ENCODE data around the gene ZNF236.

The ZNF236 gene

GRCh38 chr18:76821875-76822505 is 367 bp upstream of the ZNF236 start:
- peak; percentile 70 for DNase-seq

DNA sequence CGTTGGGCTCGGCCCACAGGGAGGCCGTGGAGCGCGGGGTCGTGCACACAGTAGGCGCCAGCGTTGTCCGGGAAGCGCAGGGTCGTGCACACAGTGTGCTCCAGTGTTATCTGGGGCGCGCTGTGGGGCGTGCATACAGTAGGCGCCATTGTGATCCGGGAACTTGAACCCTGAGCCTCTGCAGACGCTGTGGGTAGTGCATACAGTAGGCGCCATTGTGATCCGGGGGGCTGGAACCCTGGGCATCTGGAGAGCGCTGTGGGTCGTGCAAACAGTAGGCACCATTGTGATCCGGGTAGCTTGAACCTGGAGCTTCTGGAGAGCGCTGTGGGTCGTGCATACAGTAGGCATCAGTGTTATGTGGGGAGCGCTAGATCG is 793 bp downstream of the ZNF236 start:
- DNase-seq, result no peak

- peak; percentile 34 for DNase-seq
Measured at GRCh38 chr18:76823587-76824011, 1.2 kb downstream of the ZNF236 start.

DNA sequence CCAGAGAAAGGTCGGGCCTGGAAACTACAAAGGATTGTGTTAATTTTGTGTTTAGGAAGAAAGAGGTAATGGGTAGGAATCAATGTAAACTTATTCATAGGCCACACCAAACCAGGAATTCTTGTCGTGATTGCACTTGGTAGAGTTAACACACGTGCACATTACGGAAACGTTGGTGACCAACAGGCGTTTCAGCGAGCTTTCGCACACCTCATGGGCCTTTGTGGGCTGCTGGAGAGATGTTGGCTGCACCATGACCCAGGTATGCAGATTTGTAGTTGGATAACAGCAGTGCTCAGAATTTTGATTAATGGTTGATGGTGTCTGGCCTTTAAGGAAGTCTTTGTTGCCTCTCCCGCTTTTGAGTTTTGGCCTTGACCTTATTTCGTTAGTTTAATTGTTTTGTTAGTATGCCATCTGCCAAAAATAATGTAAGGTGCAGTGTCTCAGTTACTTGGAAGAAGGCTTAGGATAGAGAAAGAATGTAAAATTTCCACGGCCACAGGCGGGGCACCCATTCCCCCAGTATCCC is 1.9 kb downstream of the ZNF236 start:
- peak; percentile 22 for DNase-seq

- DNase-seq, result peak; percentile 17
Measured at GRCh38 chr18:76824754-76825153, 2.4 kb downstream of the ZNF236 start.

GRCh38 chr18:76827205-76828200 is 5.1 kb downstream of the ZNF236 start:
- peak; percentile 22 for DNase-seq

DNA sequence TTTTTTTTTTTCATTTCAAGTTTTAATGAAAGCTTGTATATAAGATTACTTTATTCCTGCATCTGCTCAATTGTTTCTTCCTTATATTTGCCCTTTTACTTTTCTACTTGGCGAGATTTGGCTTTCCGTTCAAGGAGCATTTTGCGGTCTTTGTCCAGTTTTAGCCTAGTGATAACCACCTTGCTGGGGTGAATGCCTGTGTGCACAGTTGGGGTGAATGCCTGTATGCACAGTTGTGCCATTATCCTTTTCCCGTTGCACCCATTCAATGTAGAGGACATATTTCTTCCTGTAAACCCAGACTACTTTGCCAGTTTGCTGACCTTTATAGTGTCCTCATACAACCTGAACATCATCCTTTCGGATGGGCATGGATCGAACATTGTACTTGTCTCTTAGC is 12.0 kb downstream of the ZNF236 start:
- no peak for DNase-seq

- DNase-seq, result no peak
Measured at GRCh38 chr18:76835380-76835779, 13.0 kb downstream of the ZNF236 start.

DNA sequence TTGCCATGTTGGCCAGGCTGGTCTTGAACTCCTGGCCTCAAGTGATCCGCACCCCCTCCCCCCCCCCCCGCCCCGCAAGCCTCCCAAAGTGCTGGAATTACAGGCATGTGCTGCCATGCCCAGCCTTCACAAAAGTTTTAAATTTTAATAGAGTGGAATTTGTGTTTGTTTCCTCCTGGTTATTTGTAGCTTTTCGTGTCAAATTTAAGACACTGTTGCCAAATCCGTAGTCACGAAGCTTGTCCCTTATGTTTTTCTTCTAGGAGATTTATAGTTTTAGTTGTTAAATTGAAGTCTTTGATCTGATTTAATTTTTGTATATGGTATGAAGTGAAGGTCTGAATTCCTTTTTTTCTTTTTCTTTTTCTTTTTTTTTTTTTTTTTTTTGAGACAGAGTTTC is 14.7 kb downstream of the ZNF236 start:
- no peak for DNase-seq

GRCh38 chr18:76838182-76838581 is 15.8 kb downstream of the ZNF236 start:
- DNase-seq, result no peak

DNA sequence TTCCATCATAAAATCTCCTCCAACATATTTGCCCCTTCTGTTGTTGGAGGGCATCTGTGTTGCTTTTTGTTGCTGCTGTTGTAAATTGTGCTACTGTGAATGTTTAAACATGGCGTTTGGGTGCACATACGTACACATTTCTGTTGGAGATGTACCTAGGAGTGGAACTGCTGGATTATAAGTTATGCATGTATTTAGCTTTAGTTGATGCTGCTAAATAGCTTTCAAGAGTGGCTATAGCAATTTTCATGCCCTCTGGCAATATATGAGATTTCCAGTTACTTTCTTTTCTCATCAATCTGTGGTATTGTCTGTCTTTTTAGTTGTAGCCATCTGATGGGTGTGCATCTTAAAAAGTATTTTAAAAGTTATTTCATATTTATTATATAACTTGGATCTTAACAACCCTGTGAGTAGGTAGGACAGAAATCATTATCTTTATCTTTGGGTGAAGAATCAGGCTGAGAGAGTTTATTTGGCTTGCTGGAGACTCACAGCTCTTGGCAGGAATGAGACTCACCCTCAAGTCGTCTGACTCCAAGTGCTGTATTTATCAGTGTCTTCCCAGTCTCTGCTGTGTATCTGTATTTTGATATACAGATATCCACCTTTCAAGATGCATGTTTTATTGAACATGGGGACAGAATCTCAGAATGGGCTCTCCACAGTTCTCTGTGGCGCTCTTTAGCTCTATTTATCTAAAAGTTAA is 16.9 kb downstream of the ZNF236 start:
- DNase-seq, result no peak

DNA sequence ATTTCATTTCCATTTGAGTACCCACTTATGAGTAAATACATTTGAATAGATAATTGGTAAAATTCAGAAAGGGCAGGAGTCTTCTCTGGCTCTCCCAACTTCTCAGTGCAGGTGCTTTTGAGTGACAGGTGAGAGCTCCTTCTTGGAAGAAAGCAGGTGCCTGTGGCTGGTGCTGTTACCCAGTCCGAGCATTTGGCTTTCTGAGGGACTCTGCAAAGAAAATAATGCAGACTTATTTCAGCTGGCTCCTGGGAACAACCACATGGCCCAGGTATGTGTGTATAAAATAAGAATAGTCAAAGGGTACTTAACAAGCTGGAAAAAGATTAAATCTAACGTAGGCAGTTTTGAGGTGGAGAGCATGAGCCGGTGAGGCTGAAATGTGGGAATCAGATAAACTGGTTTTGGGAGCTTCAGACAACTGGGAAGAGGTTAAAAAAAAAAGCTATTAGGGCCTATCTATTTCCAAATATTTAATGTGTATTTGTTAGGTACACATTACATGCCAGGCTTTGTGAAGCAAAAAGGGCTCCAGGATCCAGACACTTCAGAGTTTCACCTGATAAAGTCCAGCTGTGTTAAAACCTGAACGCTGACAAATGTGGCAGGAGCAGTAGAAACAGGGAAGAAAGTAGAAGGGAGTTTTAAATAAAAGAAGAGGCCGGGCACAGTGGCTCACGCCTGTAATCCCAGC is 20.6 kb downstream of the ZNF236 start:
- DNase-seq, result no peak

GRCh38 chr18:76844144-76844543 is 21.8 kb downstream of the ZNF236 start:
- DNase-seq, result no peak

DNA sequence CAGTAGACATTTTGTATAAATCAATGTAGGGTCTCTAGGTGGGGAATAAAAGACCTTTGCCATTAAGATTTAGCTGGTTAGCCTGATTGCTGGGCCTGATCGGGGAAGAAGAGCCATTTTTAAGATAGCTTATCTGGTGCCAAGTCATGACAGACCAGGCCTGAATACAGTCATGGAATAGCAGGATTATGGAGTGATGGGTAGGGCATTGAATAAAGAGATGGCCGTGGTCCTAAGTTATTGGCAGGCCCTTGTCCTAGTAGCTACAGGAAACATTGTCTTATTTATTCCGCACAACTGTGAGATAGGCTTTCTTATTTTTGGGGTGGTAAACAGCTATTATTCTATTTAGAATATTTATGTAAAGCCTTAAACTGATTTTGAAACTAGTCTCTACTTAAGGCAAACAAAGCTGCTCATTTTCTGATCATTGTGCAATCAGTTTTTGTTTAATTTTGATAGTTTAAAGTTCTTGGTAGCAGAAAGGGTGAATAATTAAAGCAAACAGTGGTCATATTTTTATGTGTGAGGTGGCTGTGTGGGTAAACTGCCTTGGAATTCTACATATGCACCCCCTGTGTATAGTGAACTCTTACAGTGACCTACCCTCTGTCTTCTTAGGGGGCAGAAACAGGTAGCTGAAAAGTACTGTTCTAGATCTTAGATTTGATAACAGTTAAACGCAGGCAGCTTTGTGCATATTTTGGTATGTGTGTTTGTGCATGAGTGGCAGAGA is 22.6 kb downstream of the ZNF236 start:
- DNase-seq, result no peak

GRCh38 chr18:76846217-76846616 is 23.9 kb downstream of the ZNF236 start:
- DNase-seq, result no peak

GRCh38 chr18:76847916-76848315 is 25.6 kb downstream of the ZNF236 start:
- DNase-seq, result no peak

DNA sequence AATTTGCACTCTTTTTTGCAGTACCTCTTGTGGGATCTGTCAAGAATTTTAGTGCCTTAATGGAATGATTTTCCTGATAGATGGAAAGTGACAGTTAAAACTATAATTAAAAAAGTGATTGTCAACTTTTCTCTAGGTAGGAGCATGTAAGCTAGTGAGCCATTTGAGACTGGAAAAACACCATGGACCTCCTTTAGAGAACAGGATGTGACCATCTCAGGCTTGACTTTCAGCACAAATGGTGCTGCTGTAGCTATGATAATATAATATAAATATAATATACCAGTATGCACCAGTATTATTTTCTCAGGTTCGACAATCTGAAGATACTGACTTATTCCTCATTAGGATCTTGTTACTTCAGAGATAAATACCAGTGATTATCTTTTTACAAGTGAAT is 27.8 kb downstream of the ZNF236 start:
- DNase-seq, result no peak

DNA sequence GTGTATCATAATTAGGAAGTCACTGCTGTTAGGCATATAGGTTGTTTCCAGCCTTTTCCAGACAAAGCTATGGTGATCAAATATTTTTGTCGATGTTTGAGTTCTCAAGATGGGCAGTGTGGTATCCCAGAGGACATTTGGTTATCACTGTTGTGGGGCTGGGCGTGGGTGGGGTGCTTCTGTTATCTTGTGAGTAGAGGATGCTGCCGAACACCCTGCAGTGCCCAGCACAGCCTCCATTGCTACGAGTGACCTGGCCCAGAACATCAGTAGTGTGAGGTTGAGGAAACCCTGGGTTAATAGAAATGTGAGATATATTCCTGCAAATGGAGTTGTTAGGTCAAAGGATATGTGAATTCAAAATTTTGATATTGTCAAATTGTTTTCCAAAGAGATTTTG is 33.2 kb downstream of the ZNF236 start:
- no peak for DNase-seq

DNA sequence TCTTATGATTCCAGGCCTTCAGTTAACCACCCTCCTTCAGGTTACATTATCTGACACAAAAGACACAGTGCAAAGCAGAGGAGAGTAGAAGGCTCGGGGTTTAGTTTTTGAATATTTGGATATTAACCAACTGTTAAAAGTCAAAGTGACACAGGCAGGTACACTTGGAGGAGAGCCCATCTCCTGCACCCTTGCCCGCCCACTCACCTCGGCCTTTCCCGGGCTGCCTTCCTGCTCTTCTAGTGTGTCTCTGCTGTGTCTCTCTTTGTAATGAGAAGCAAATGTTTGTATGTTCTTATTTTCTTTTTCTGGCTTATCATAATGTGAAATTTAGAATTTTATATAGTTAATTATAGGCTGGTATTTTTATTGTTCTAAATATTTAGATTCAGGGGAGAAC is 35.1 kb downstream of the ZNF236 start:
- DNase-seq, result no peak

- peak; percentile 50 for DNase-seq
Measured at GRCh38 chr18:76859474-76860339, 37.4 kb downstream of the ZNF236 start.

GRCh38 chr18:76860411-76860810 is 38.1 kb downstream of the ZNF236 start:
- DNase-seq, result no peak

All from stimulated activated CD8-positive, alpha-beta memory T cell treated with anti-CD3 and anti-CD28 coated beads, Interleukin-4, amount 100 ng/mL, for 48 hours (primary cell).